IMR-90 (cell line): ENCODE measurements around the gene OR4B1. TPM values are rescaled to one million over a fixed set of nuclear protein-coding genes. Genes with fewer than 3 reads are reported as not detected.

Experiments used
- ATAC-seq: fragments of 200-7000 bp; cut with Tn5 transposase; 2 replicates; pipeline ENCODE4 v1.9.1; 2020; ENCODE audit warnings: low read depth, mild to moderate bottlenecking, moderate library complexity
- BruUV-seq: library from RNA; stranded (reverse); fragments of 400-500 nt; replicated peaks from 2 replicates; lab custom pipeline; 2021; lab: Mats Ljungman, UMichigan
- CTCF ChIA-PET: fragments of 300-600 bp; formaldehyde crosslinking; extraction: SDS; loops from one replicate; lab custom pipeline; 2021; ENCODE audit warnings: antibody characterized with exemption; lab: Yijun Ruan, JAX
- POLR2A ChIA-PET: fragments of 300-600 bp; sonication (Branson Sonifier 250); formaldehyde crosslinking; loops from one replicate; lab custom pipeline; 2022; ENCODE audit warnings: antibody characterized with exemption; ENCODE audit not compliant: unreplicated experiment; lab: Charles Lee
- DNase-seq: peaks from one replicate; pipeline ENCODE4 v3.0.0; 2013
- H2AFZ ChIP-seq: replicated peaks from 2 replicates; pipeline ENCODE3; 2013; ENCODE audit warnings: low read length, mild to moderate bottlenecking; ENCODE audit not compliant: poor library complexity
- H2AK5ac ChIP-seq: 2 replicates; pipeline ENCODE4 v1.6.1; 2013; ENCODE audit warnings: low read depth, low read length, inconsistent platforms
- H2AK9ac ChIP-seq: replicated peaks from 2 replicates; pipeline ENCODE3; 2013; ENCODE audit warnings: mild to moderate bottlenecking, low read depth, low read length, moderate library complexity; ENCODE audit not compliant: poor library complexity
- H2BK120ac ChIP-seq: 2 replicates; pipeline ENCODE4 v1.6.1; 2013; ENCODE audit warnings: low read depth, low read length, inconsistent platforms
- H2BK15ac ChIP-seq: 3 replicates; pipeline ENCODE4 v1.6.1; 2013; ENCODE audit warnings: low read depth, low read length, inconsistent platforms
- H2BK20ac ChIP-seq: 2 replicates; pipeline ENCODE4 v1.6.1; 2013; ENCODE audit warnings: low read depth, mild to moderate bottlenecking, inconsistent platforms, low read length, moderate library complexity
- H2BK5ac ChIP-seq: 2 replicates; pipeline ENCODE4 v1.6.1; 2013; ENCODE audit warnings: mild to moderate bottlenecking, low read depth, low read length, inconsistent platforms; ENCODE audit not compliant: poor library complexity, severe bottlenecking
- H3K14ac ChIP-seq: replicated peaks from 2 replicates; pipeline ENCODE4 v1.6.1; 2013; ENCODE audit warnings: low read depth, low read length, inconsistent platforms
- H3K18ac ChIP-seq: 2 replicates; pipeline ENCODE4 v1.6.1; 2013; ENCODE audit warnings: low read depth, low read length, control low read depth
- H3K23ac ChIP-seq: 2 replicates; pipeline ENCODE4 v1.6.1; 2013; ENCODE audit warnings: low read depth, low read length, inconsistent platforms
- H3K27ac ChIP-seq: 2 replicates; pipeline ENCODE4 v1.5.1; 2013; ENCODE audit warnings: mild to moderate bottlenecking, control low read depth, low read length; ENCODE audit not compliant: insufficient read depth
- H3K27me3 ChIP-seq: 2 replicates; pipeline ENCODE4 v1.6.1; 2013; ENCODE audit warnings: low read length; ENCODE audit not compliant: control insufficient read depth, insufficient read depth
- H3K36me3 ChIP-seq: 2 replicates; pipeline ENCODE4 v1.6.1; 2013; ENCODE audit warnings: low read length, mixed read lengths; ENCODE audit not compliant: control insufficient read depth, insufficient read depth
- H3K4ac ChIP-seq: 2 replicates; pipeline ENCODE4 v1.6.1; 2013; ENCODE audit warnings: low read depth, low read length, inconsistent platforms
- H3K4me1 ChIP-seq: 2 replicates; pipeline ENCODE4 v1.6.1; 2013; ENCODE audit warnings: low read length, mixed read lengths; ENCODE audit not compliant: control insufficient read depth, insufficient read depth
- H3K4me2 ChIP-seq: 2 replicates; pipeline ENCODE4 v1.6.1; 2013; ENCODE audit warnings: low read depth, mild to moderate bottlenecking, control low read depth, low read length, moderate library complexity
- H3K4me3 ChIP-seq: 2 replicates; pipeline ENCODE4 v1.5.1; 2013; ENCODE audit warnings: low read depth, mild to moderate bottlenecking, control low read depth, low read length, moderate library complexity; ENCODE audit not compliant: insufficient read depth
- H3K56ac ChIP-seq: 2 replicates; pipeline ENCODE4 v1.6.1; 2013; ENCODE audit warnings: low read length, inconsistent platforms; ENCODE audit not compliant: insufficient read depth; ENCODE audit errors: extremely low read depth
- H3K79me1 ChIP-seq, 2 experiments: 2 replicates each; pipeline ENCODE4 v1.6.1; 2013; ENCODE audit warnings: low read length in 2 of 2, inconsistent platforms in 1 of 2, low read depth in 1 of 2
- H3K9ac ChIP-seq: 2 replicates; pipeline ENCODE4 v1.6.1; 2013; ENCODE audit warnings: low read depth, low read length, control low read depth
- H3K9me1 ChIP-seq: 2 replicates; pipeline ENCODE4 v1.6.1; 2013; ENCODE audit warnings: low read length, inconsistent platforms; ENCODE audit not compliant: insufficient read depth
- H3K9me3 ChIP-seq: 2 replicates; pipeline ENCODE4 v1.6.1; 2013; ENCODE audit warnings: low read length; ENCODE audit not compliant: control insufficient read depth, insufficient read depth
- H4K20me1 ChIP-seq: 2 replicates; pipeline ENCODE4 v1.6.1; 2013; ENCODE audit warnings: low read length, inconsistent platforms; ENCODE audit not compliant: insufficient read depth
- H4K5ac ChIP-seq: 2 replicates; pipeline ENCODE4 v1.6.1; 2013; ENCODE audit warnings: mild to moderate bottlenecking, low read depth, low read length, control low read depth
- H4K8ac ChIP-seq, 2 experiments: 2 replicates each; pipeline ENCODE4 v1.6.1; 2013; ENCODE audit warnings: low read depth in 2 of 2, low read length in 2 of 2, control low read depth in 1 of 2, inconsistent platforms in 1 of 2
- H4K91ac ChIP-seq: 2 replicates; pipeline ENCODE4 v1.6.1; 2013; ENCODE audit warnings: low read depth, low read length, inconsistent platforms; ENCODE audit not compliant: insufficient read depth
- BHLHE40 ChIP-seq: fragments of 150-350 bp; IDR thresholded peaks from 2 replicates; pipeline ENCODE4 v1.6.1; 2016; ENCODE audit warnings: mild to moderate bottlenecking, low read depth, low read length
- CEBPB ChIP-seq: IDR thresholded peaks from 2 replicates; pipeline ENCODE4 v1.6.1; 2012; ENCODE audit warnings: low read depth, low read length, improper control_type of control experiment
- CHD1 ChIP-seq: IDR thresholded peaks from 2 replicates; pipeline ENCODE4 v1.6.1; 2012; ENCODE audit warnings: low read depth, low read length, improper control_type of control experiment
- CTCF ChIP-seq: conservative IDR thresholded peaks from 2 replicates; pipeline ENCODE4 v1.5.1; 2012; ENCODE audit warnings: mild to moderate bottlenecking, low read depth, low read length, improper control_type of control experiment
- FOS ChIP-seq: fragments of 150-350 bp; IDR thresholded peaks from 2 replicates; pipeline ENCODE4 v1.6.1; 2016; ENCODE audit warnings: low read depth, low read length
- MAFK ChIP-seq: IDR thresholded peaks from 2 replicates; pipeline ENCODE4 v1.6.1; 2012; ENCODE audit warnings: low read depth, low read length, improper control_type of control experiment
- MAZ ChIP-seq: IDR thresholded peaks from 2 replicates; pipeline ENCODE4 v1.6.1; 2012; ENCODE audit warnings: low read depth, mild to moderate bottlenecking, low read length, improper control_type of control experiment, moderate library complexity, borderline replicate concordance
- MXI1 ChIP-seq: IDR thresholded peaks from 2 replicates; pipeline ENCODE4 v1.6.1; 2012; ENCODE audit warnings: low read depth, mild to moderate bottlenecking, low read length, moderate library complexity, borderline replicate concordance
- NFE2L2 ChIP-seq: fragments of 150-350 bp; IDR thresholded peaks from 2 replicates; pipeline ENCODE4 v1.6.1; 2016; ENCODE audit warnings: low read depth, mild to moderate bottlenecking, low read length
- POLR2A ChIP-seq: IDR thresholded peaks from 2 replicates; pipeline ENCODE4 v1.6.1; 2012; ENCODE audit warnings: mild to moderate bottlenecking, low read depth, low read length
- RCOR1 ChIP-seq: IDR thresholded peaks from 2 replicates; pipeline ENCODE4 v1.6.1; 2012; ENCODE audit warnings: mild to moderate bottlenecking, low read length, improper control_type of control experiment; ENCODE audit not compliant: insufficient replicate concordance
- RFX5 ChIP-seq: IDR thresholded peaks from 2 replicates; pipeline ENCODE4 v1.8.0; 2012; ENCODE audit warnings: low read depth, mild to moderate bottlenecking, low read length, moderate library complexity
- SMC3 ChIP-seq: fragments of 150-350 bp; IDR thresholded peaks from 2 replicates; pipeline ENCODE4 v1.6.1; 2016; ENCODE audit warnings: low read depth, mild to moderate bottlenecking, antibody characterized with exemption, low read length, moderate library complexity
- USF2 ChIP-seq: fragments of 150-350 bp; IDR thresholded peaks from 2 replicates; pipeline ENCODE4 v1.6.1; 2017; ENCODE audit warnings: mild to moderate bottlenecking, antibody characterized with exemption, low read length, low read depth
- WGBS, 2 experiments: methylation state at CpG; one replicate each; pipeline versions ENCODE4 v1.1.5 to v1.1.7; 2013; ENCODE audit warnings: missing lambda C conversion rate in 2 of 2; ENCODE audit not compliant: insufficient read length in 1 of 2; ENCODE audit errors: extremely low coverage in 2 of 2; 5-methylcytosine and 5-hydroxymethylcytosine counted together
- dilution Hi-C: fragments of 300-500 bp; cut with HindIII; formaldehyde crosslinking; loops from one replicate; pipeline ENCODE4 v1.14.3; 2018; ENCODE audit warnings: low sequenced_read_pairs; ENCODE audit not compliant: unreplicated experiment
- in situ Hi-C: fragments of 300-500 bp; cut with MboI; formaldehyde crosslinking; loops from 3 replicates; pipeline ENCODE4 v1.14.3; 2019; ENCODE audit warnings: low sequenced_read_pairs, inconsistent platforms, mixed read lengths
- intact Hi-C: fragments of 100-400 bp; cut with micrococcal nuclease; formaldehyde crosslinking; loops from 2 replicates; pipeline ENCODE4 v1.10.0; 2022
- polyA plus RNA-seq, 3 experiments: library from polyadenylated mRNA; depleted of rRNA; stranded (reverse); fragments of >200 nt; gene quantifications; 2 replicates each; pipeline ENCODE4 v1.2.3, GENCODE V29; 2012; ENCODE audit warnings: low replicate concordance in 1 of 3
- total RNA-seq: library from RNA; depleted of rRNA; stranded (reverse); fragments of >200 nt; gene quantifications from 2 replicates; pipeline ENCODE4 v1.2.3, GENCODE V29; 2012

OR4B1 gene
- total and polyA plus RNA-seq, 2 of the 4 experiments (the other 2 are of a cell fraction), result not detected

- H2AFZ ChIP-seq, result no peak overlapping the region
- no peak overlapping the region for H3K56ac ChIP-seq
- BruUV-seq, result no TSS peak
- H2AK9ac ChIP-seq, result no peak overlapping the region
- H3K9me1 ChIP-seq, result no peaks in the 10 kb centered on the region
- dilution Hi-C loops, result no loop called here
- H4K8ac ChIP-seq, result no peak overlapping the region
- no peak overlapping the region for H4K5ac ChIP-seq
- no peak overlapping the region for H3K9ac ChIP-seq
- H2BK20ac ChIP-seq, result no peak overlapping the region
- H4K91ac ChIP-seq, result no peak overlapping the region
- no peaks in the 10 kb centered on the region for H3K36me3 ChIP-seq
- POLR2A ChIA-PET, result no interaction called here
- H3K14ac ChIP-seq, result no peak overlapping the region
- no peak overlapping the region for H3K4me3 ChIP-seq
- TF ChIP-seq MXI1, result no peak
- no peak for TF ChIP-seq MAFK
- TF ChIP-seq BHLHE40, result no peak
- no peak for TF ChIP-seq SMC3
- no peak for TF ChIP-seq CTCF
- TF ChIP-seq FOS, result no peak
- no peak for TF ChIP-seq USF2
- TF ChIP-seq NFE2L2, result no peak
- TF ChIP-seq MAZ, result no peak
- TF ChIP-seq CHD1, result no peak
- no peak for TF ChIP-seq RCOR1
- no peak for TF ChIP-seq CEBPB
- no peak for TF ChIP-seq RFX5
- no peak for TF ChIP-seq POLR2A
- ATAC-seq, result no peak
- no peak overlapping the region for H2BK5ac ChIP-seq
- no peak overlapping the region for H2BK120ac ChIP-seq
- CTCF ChIA-PET, result no interaction called here
- H3K4ac ChIP-seq, result no peak overlapping the region
- H4K20me1 ChIP-seq, result no peaks in the 10 kb centered on the region
- in situ Hi-C loops, result no loop called here
- DNase-seq, result no peak
- H3K4me1 ChIP-seq, result no peaks in the 10 kb centered on the region
- no CpG with 5 or more reads among the region's 2 CpGs for WGBS, 2 experiments
- intact Hi-C loops, result no loop called here
- no peaks in the 10 kb centered on the region for H3K9me3 ChIP-seq
- H3K27me3 ChIP-seq, result no peaks in the 10 kb centered on the region; the same call in 1 of the 2 replicates
- no peak overlapping the region for H2AK5ac ChIP-seq
- no peak overlapping the region for H3K23ac ChIP-seq
- no peak overlapping the region for H3K4me2 ChIP-seq
- H3K27ac ChIP-seq, result no peak overlapping the region
- H2BK15ac ChIP-seq, result no peak overlapping the region
- no peaks in the 10 kb centered on the region for H3K79me1 ChIP-seq
- no peak overlapping the region for H3K18ac ChIP-seq
These were observed 8.7 kb upstream of the OR4B1 start for GRCh38 chr11:48207881-48208280.
